Body of pancreas (tissue), 4 donors: Measurements from ENCODE around the gene MRPL49. TPM values are rescaled to one million over a fixed set of nuclear protein-coding genes. Genes with fewer than 3 reads are reported as not detected.
A peak's percentile ranks its signal among the peaks of the same experiment; 100 is the strongest.

Experiments
- ATAC-seq: fragments of 150-250 bp; one replicate; pipeline ENCODE4 v1.9.1; 2016
- DNase-seq, 4 donors: peaks; one replicate each; pipeline ENCODE4 v3.0.0-alpha.2; 2019
- H3K27ac ChIP-seq, 4 donors: fragments of 200-600 bp; sonication (generic); 1 replicate in 3 of 4; 2 replicates in 1 of 4; pipeline versions ENCODE4 v1.5.1 to v1.6.1; 2016 to 2019; ENCODE audit warnings: mild to moderate bottlenecking in 1 of 4, mixed read lengths in 1 of 4, moderate library complexity in 1 of 4
- H3K27me3 ChIP-seq, 2 donors: fragments of 200-600 bp; sonication (generic); one replicate each; pipeline ENCODE4 v1.6.0; 2016; ENCODE audit warnings: mild to moderate bottlenecking in 1 of 2
- H3K36me3 ChIP-seq, 2 donors: fragments of 200-600 bp; sonication (generic); replicated peaks in 1 of 2; 2 replicates each; pipeline ENCODE4 v1.5.1; 2016; ENCODE audit warnings: low read depth in 2 of 2; ENCODE audit not compliant: insufficient read depth in 1 of 2
- H3K4me1 ChIP-seq: fragments of 200-600 bp; sonication (generic); one replicate; pipeline ENCODE4 v1.6.0; 2016
- H3K4me3 ChIP-seq, 2 donors: fragments of 200-600 bp; sonication (generic); 1 replicate in 1 of 2; 2 replicates in 1 of 2; pipeline ENCODE4 v1.5.1; 2016 to 2019
- H3K9me3 ChIP-seq, 3 donors: fragments of 200-600 bp; sonication (generic); 1 replicate in 2 of 3; 2 replicates in 1 of 3; pipeline ENCODE4 v1.5.1; 2016
- POLR2A ChIP-seq, 3 donors: fragments of 450-650 bp; IDR thresholded peaks; one replicate each; pipeline ENCODE4 v1.6.1; 2016; ENCODE audit warnings: antibody characterized with exemption in 3 of 3, mild to moderate bottlenecking in 2 of 3
- WGBS, 2 donors: methylation state at CpG; one replicate each; pipeline ENCODE4 v1.1.5; 2017; 5-methylcytosine and 5-hydroxymethylcytosine counted together
- intact Hi-C: fragments of 100-400 bp; cut with DNase I; formaldehyde crosslinking; loops from one replicate; pipeline ENCODE4 v1.15.1; 2023
- total RNA-seq, 2 donors: library from RNA; depleted of rRNA; stranded (reverse); fragments of >200 nt; gene quantifications; one replicate each; pipeline ENCODE4 v1.1.0, GENCODE V29; 2016
- TF ChIP-seq, protein P1 (sequence below), 7 experiments: fragments of 450-650 bp in 4 of 7; fragments of 200-600 bp in 3 of 7; sonication (generic) in 3 of 7; IDR thresholded peaks; one replicate each; pipeline ENCODE4 v1.5.1; 2016 to 2019; ENCODE audit warnings: antibody characterized with exemption in 7 of 7

MRPL49 gene
- total RNA-seq, 2 donors from 2014 or later, result 34.2 to 35.6 TPM

DNA sequence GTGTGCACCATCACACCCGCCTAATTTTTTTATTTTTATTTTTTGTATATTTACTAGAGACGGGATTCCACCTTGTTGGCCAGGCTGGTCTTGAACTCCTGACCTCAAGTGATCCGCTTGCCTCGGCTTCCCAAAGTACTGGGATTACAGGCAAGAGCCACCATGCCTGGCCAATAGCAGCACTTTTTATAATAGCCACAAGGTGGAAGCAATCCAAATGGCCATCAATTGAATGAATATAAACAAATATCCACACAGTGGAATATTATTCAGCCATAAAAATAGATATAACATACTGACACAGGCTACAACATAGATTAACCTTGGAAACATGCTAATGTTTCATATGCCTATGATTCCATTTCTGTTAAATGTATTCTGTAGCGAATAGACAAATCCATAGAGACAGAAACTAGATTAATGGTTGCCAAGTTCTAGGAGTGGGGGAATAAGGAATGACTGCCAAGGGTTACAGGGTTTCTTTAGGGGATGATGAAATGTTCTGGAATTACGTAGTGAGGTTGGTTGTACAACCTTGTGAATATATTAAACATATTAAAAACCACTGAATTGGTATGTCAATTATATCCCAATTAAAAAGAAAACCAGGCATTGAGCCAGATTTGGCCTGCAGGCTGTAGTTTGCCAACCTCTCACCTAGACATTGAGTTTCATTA, 21.3 kb upstream of the MRPL49 start:
- Histone ChIP-seq H3K4me1 (peaks cover 74% of the 10 kb centered on the region), H3K9me3 (no peaks in the 10 kb centered on the region), H3K27ac (peak overlapping the region; percentile 19 to 78 (median 52)), H3K27me3 (no peaks in the 10 kb centered on the region), H3K4me3 (no peak overlapping the region), H3K36me3 (no peaks in the 10 kb centered on the region)
- TF ChIP-seq POLR2A (IDR thresholded peaks at IDR 0.05), result no peak
- TF ChIP-seq, protein P1, sequence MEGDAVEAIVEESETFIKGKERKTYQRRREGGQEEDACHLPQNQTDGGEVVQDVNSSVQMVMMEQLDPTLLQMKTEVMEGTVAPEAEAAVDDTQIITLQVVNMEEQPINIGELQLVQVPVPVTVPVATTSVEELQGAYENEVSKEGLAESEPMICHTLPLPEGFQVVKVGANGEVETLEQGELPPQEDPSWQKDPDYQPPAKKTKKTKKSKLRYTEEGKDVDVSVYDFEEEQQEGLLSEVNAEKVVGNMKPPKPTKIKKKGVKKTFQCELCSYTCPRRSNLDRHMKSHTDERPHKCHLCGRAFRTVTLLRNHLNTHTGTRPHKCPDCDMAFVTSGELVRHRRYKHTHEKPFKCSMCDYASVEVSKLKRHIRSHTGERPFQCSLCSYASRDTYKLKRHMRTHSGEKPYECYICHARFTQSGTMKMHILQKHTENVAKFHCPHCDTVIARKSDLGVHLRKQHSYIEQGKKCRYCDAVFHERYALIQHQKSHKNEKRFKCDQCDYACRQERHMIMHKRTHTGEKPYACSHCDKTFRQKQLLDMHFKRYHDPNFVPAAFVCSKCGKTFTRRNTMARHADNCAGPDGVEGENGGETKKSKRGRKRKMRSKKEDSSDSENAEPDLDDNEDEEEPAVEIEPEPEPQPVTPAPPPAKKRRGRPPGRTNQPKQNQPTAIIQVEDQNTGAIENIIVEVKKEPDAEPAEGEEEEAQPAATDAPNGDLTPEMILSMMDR (IDR thresholded peaks at IDR 0.05), result no peak
- DNase-seq (no peak), ATAC-seq (no peak)
- intact Hi-C loops, result no loop called here
- WGBS, 2 donors, result 75 to 76% methylated on average over 6 of the region's 6 CpGs

DNA sequence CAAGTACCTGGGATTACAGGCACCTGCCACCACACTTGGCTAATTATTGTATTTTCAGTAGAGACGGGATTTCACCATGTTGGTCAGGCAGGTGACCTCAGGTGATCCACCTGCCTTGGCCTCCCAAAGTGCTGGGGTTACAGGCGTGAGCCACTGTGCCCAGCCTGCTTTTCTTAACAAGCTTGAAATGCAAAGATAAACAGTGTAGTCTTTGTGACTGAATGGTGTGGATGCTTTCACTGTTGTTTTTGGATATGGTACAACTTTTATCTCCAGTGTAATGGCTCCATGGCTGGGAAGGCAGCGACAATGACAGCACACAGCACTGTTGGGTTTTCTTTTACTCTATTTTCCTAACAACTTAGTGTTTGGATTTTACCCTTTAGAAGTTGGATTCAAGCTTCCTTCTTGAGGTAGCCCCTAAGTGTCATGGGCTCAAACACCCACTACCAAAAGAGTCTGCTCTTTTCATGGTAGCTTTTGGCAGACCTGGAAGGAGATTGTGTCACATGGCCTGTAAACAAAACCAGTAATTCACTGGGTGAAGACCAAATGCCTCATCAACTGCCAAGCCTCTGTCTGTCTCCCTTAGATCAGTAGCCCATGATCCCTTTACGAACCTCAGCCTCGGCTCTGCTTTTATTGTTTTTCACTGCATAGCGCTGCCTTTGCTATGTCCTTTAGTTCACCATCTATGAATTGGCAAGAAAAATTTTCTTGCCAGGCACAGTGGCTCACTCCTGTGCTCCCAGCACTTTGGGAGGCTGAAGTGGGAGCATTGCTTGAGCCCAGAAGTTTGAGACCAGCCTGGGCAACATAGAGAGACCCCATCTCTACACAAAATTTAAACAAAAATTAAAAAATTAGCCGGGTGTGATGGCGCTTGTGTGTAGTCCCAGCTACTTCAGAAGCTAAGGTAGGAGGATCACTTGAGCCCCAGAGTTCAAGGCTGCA, 19.7 kb upstream of the MRPL49 start:
- H3K4me1 ChIP-seq, result peaks cover 64% of the 10 kb centered on the region
- no peak overlapping the region for H3K4me3 ChIP-seq
- intact Hi-C loops, result no loop called here
- WGBS, 2 donors, result 61% methylated on average over 7 to 8 of the region's 8 CpGs
- ATAC-seq (peak; percentile 77), DNase-seq (peak in 3 of 4 donors; percentile 44 to 73 (median 49))
- H3K27ac ChIP-seq, result peak overlapping the region in 3 of 4 donors; percentile 64 to 78 (median 72)
- no peaks in the 10 kb centered on the region for H3K27me3 ChIP-seq
- no peaks in the 10 kb centered on the region for H3K9me3 ChIP-seq
- no peaks in the 10 kb centered on the region for H3K36me3 ChIP-seq
- TF ChIP-seq POLR2A (IDR thresholded peaks at IDR 0.05), result no peak

DNA sequence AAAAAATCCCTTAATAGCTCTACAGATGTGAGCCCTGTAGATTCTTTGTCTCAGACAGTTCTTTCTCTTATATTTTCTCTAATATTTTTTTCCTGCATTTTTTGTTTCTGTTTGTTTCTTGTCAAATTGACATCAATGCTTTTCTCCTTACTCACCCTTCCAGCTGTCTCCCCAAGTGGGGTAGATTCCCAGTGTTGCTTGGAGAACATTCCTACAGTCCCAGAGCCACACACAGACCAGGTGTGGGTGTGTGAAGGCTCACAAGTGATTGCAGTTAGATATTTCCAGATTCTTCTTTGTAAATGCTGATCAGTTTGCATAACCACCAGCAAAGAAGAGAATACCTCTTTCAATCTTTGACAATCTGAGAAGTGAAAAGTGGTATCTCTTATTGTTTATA, 18.6 kb upstream of the MRPL49 start:
- Histone ChIP-seq H3K36me3 (peaks cover 0 to 7% of the 10 kb centered on the region in 2 donors), H3K9me3 (no peaks in the 10 kb centered on the region), H3K4me1 (peaks cover 54% of the 10 kb centered on the region), H3K4me3 (no peak overlapping the region), H3K27ac (peak overlapping the region in 3 of 4 donors; percentile 64 to 78 (median 72)), H3K27me3 (no peaks in the 10 kb centered on the region)
- intact Hi-C loops, result no loop called here
- TF ChIP-seq POLR2A (IDR thresholded peaks at IDR 0.05), result no peak
- TF ChIP-seq, protein P1 (IDR thresholded peaks at IDR 0.05), result no peak
- no peak for DNase-seq
- no peak for ATAC-seq

DNA sequence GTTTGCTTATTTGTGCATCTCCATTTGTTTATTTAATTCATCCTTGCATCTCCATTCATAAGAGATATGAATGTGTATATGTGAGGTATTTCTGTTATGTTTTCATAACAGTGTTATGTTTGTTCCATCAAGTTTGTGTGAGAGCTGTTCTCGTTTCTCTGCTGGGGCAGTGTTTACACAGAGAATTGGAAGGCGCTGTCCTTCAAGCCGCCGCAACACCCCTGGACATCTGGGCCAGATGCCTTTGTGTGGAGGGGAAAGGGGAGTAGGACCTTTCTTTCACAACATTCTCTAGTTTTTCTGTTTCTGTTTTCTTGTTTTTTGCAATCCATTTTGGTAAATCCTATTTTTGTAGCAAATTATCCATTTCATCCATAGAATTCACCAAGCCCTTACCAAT, 17.5 kb upstream of the MRPL49 start:
- TF ChIP-seq, protein P1 (IDR thresholded peaks at IDR 0.05), result no peak
- TF ChIP-seq POLR2A (IDR thresholded peaks at IDR 0.05), result no peak
- Histone ChIP-seq H3K27ac (peak overlapping the region in 3 of 4 donors; percentile 64 to 78 (median 72)), H3K36me3 (peaks cover 0 to 7% of the 10 kb centered on the region in 2 donors), H3K4me3 (no peak overlapping the region), H3K9me3 (no peaks in the 10 kb centered on the region), H3K4me1 (peaks cover 52% of the 10 kb centered on the region), H3K27me3 (no peaks in the 10 kb centered on the region)
- no peak for ATAC-seq
- no peak for DNase-seq
- 18 to 22% methylated on average over 4 of the region's 4 CpGs for WGBS, 2 donors
- intact Hi-C loops, result no loop called here

DNA sequence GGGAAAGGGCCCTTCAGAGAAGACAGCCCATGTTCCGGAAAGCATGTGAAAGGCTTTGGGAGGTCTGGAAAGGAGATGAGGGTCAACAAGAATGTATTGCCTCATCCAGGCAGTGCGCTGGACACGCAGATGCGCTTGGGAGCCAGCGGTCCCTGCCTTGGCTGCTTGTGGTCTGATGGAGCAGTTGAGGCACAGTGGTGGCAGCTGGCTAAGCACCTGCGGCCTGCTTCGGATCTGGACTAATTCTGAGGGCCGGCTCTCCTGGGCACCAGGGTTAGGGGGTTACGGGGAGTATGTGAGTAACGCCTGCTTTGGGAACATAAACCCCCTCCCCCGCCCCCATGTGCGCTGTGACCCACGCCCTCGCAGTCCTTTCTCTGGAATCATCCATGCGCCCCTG, 15.0 kb upstream of the MRPL49 start:
- TF ChIP-seq POLR2A (IDR thresholded peaks at IDR 0.05), result no peak
- TF ChIP-seq, protein P1 (IDR thresholded peaks at IDR 0.05), result no peak
- DNase-seq (no peak), ATAC-seq (no peak)
- H3K27ac ChIP-seq, result no peak overlapping the region
- intact Hi-C loops, result no loop called here
- H3K27me3 ChIP-seq, result no peaks in the 10 kb centered on the region
- whole genome bisulfite sequencing, 2 donors, result 91 to 93% methylated on average over 8 to 14 of the region's 15 CpGs
- peaks cover 0 to 7% of the 10 kb centered on the region in 2 donors for H3K36me3 ChIP-seq
- H3K4me3 ChIP-seq, result no peak overlapping the region
- peaks cover 54% of the 10 kb centered on the region for H3K4me1 ChIP-seq
- no peaks in the 10 kb centered on the region for H3K9me3 ChIP-seq
